Measurements from ENCODE around the gene SH3RF1.
A peak's percentile ranks its signal among the peaks of the same experiment; 100 is the strongest.

Gene SH3RF1

DNA sequence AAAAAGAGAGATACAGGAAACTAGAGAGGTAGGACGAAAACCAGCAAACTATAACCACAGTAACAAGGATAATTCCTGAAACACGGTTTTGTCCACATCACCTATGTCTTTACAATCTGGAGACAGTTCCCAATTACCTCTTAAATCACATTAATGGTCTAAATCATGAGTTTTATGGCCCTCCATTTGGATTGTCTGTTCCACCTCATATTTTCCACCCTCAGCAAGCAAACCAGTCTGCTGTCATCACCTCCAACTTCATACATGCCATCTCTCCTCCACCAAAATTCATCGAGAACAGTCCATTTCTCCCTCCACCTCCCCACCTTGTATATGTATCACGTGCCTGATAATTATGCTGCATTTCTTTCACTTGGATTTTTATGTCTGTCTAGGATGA lies 107.3 kb downstream of the SH3RF1 start:
- DNase-seq (ENCODE audit: low read depth): no peak

DNA sequence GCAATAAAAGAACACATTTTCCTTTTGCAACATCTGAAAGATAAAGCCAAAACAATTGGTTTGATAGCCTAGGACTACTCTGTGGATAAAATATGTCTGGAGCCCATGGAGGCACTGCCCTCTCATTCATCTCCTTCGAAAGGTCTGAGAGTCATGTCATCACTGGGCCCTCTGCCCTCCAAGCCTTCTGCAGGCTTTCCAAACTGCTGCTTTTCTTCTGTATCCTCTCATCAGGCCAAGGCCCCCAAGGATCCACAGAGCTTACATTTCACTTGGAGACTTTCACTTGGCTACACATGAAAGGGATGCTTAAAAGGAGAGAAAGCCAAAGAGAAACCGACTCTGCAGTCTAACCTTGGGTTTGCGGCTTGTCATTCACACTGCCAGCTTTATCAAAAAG lies 109.9 kb downstream of the SH3RF1 start:
- no peak for DNase-seq (ENCODE audit: low read depth)

DNA sequence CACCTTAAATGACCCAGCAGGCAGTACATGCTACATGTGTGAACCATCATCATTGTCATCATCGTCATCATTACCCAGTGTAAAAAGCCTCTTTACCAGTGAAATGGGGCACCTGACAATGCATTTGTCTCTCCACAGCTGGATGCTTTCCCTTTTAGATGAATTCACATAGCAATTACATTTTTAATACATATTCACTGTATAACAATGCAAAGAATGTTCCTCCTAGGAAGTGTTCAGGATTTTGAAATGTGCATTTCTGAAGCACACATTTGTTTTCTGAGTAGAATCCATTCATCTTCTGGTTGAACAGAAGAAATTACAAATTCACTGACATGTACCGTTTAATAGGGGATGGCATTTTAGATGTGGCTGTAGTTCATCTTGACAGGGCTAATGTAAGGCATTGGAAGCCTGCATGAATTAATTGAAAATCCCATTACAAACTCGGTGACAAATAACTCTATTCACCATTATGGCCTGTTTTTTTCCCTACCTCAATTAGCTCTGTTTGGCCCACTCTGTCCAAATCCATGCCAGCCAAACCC lies 111.1 kb downstream of the SH3RF1 start:
- DNase-seq (ENCODE audit: low read depth): peak; percentile 26

DNA sequence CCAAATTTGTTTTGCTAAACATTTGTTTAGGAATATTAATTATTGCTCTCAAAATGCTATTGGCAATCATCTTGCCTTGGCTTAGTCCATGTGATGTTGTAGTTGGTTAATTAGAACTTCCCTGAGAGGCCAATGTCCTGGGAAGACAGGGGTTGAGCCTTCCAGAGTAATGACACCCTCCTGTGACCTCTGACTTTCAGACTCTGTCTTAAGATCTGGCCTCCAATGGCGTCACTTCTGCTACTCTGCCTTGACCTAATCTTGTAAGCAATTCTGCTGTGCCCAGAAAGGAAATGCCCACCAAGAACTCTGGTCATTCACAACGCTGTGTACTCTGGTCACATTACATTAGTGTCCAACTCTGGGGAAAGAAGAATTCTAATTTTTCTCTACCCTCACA lies 111.9 kb downstream of the SH3RF1 start:
- DNase-seq (ENCODE audit: low read depth): no peak

DNA sequence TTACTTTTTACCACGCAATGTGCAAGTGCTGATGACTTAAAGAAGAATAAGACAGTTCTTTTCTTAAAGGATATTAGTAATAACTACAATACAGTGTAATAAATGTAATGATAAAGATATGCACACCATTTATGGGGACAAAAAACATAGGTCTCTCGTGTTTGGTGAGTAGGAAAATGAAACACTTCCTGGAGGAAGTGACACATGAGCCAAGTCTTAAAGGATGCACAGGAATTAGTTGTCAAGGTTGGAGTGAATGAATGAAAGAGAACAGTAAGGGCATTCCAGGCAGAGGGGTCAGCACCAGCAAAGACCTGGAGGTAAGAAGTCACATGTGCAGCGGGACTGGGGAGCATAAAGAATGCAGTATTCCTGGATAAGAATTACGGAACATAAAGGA lies 112.7 kb downstream of the SH3RF1 start:
- no peak for DNase-seq (ENCODE audit: low read depth)

DNA sequence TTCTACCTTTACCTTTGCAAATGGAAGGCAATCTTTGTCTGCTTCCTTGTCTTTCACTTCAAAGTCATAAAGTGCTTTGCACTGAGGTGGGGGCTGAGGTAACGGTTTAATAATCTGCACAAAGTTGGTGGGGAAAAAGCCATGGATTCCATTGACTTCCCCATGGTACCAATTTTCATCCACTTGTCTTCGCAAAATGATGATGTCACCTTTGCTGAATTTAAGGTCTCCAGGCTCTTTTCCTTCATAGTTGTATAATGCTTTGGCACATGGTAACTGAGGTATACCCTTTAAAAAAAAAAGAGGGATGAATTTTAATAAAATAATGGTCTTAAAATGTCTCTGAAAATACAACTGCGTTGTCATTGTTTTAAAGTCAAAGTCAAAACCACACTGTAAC lies 114.4 kb downstream of the SH3RF1 start:
- DNase-seq (ENCODE audit: low read depth): no peak

DNA sequence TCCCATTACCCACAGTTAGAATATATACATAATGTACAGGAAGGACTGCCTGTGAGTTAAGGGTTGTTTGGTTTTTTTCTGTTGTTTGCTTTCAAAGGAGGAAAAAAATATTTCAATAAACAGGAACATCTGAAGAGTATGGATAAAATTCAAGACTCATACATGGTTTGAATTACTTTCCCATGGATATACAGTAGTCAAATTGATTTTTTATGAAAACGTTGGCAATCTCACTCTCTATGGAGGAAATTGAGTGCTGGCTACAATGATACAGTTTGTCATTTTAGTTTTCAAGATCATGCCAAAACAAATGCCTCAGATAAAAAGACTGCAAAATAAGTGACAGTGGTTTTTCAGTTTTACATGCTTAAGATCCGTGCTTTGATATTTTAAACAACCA lies 116.6 kb downstream of the SH3RF1 start:
- DNase-seq (ENCODE audit: low read depth): no peak

DNA sequence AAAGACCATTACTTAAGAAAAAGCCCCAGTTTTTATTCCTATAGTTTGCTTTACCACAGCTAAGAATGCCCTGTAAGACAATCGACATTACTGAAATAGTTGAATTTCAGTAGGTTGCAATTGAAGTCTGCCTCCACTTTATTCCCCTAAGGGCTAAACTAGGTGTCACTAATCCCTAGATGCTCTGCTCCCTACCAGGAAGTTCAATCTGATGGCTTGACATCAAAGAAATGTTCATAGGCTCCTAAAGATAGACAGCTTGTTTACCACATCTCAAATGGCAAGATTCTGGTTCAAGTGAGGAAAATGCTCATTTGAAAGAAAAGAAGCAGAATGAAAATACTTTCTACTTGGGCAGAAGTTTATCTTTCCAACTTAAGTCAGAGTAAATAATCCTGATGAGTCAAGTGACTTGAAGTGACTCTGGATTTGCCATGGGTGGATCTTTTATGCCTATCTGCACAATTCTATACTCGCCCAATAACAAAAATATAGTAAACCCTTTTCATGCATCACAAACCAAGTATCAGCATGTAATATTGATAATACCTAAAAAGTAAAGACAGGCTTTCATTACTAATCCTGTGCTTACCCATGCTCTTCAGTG lies 117.2 kb downstream of the SH3RF1 start:
- DNase-seq (ENCODE audit: low read depth): no peak

DNA sequence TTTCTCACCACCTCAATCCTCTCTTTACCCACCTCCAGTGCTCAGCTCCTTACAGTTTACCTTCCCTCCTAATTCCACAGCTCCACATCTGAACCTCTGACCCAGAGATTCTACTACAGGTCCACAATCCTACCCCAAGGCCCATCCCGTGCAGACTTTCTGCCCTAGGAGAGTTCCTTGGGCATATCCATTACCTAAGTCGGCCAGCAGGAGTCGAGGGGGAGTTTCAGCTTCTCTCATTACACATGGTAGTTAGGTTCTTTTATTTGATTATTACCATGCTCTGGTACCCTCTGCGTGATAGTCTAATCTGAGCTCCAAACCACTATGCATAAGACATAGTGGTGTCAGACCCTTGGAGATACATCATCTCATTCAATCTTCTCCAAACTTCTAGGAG lies 117.9 kb downstream of the SH3RF1 start:
- no peak for DNase-seq (ENCODE audit: low read depth)

DNA sequence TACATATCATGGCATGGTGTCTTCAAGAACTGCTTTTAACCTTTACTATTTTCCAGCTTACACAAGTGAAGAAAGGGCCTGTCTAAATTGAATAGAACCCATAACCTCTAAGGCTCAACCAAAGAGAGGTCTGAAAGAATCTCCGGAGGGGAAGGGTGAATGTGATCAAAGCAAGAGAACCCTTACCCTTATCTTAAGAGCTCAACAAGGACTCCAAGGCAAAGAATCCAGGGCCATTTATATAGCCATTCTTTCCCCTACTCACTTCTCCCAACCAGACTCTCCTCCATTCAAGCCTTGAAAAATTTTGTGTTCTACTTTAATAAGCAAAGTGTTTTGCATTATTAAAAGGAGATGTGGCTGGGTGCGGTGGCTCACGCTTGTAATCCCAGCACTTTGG lies 118.7 kb downstream of the SH3RF1 start:
- no peak for DNase-seq (ENCODE audit: low read depth)

DNA sequence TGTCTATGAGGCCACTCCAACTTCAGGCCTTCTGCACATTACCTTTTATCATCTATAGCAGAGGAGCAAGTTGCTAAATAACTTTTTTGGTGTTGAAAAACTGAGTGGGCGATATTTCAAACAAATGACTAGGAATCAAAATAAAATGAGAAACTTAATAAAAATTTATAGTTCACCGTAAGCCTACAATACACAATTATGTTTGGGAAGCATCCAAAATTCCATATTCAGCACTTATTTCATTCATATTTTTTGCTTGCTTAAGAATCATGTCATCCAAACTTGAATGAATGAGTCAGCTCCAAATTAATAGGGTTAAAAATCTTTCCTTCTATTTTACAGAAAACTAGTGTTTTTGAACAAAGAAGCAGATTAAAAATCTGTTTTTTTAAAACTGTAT lies 119.1 kb downstream of the SH3RF1 start:
- peak; percentile 18 for DNase-seq (ENCODE audit: low read depth)

DNA sequence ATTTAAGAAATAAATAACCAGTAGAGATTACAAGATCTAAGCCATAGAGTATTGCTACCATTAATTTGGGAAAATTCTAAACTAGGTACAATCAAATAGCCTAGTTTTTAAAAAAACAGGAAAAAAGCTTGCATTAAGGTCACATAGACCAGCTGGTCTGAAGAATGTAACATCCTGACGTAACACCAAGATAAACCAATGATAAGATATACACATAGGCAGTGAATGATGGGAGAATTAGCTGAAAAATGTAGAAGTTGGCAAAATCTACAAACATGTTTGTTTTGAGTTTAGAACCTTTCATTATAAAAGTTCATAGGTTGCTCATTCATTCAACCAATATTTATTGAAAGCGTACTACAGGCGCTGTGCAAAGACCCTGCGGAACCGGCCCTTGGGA lies 120.0 kb downstream of the SH3RF1 start:
- DNase-seq (ENCODE audit: low read depth): no peak

DNA sequence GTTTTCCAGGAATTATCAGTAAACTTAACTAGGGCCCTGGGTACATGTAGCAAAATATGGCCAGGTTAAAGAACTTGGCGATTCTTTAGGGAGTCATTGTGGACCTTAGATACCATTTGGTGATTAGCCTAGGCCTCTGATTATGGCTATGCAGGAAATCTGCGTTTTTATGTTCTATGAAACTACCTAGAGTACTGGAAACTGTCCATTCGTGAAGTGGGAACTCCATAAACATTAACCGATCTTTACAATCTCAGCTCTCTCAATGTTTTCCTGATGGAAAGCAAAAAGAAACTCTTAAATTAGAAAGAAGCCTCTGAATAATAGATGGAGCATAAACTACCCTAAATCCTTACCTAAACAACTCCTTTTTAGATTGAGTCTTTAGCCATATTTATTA lies 121.9 kb downstream of the SH3RF1 start:
- DNase-seq (ENCODE audit: low read depth): no peak

DNA sequence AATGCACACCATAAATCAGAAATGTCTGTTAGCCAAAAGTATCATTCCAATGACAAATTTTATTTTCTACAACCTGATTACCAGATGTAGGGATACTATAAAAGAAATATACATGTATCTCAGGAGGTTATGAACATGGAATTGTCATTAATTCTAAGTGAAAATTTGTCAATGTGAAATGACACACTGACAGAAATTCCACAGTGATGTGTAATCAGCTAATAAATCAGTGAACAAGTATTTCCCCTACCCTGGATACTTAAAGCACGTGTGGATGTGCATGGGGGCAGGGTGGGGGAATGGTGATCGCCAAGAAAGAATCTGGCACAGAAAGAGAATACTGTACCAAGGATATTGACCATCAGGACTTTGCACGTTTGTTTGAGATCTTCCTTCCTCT lies 123.6 kb downstream of the SH3RF1 start:
- no peak for DNase-seq (ENCODE audit: low read depth)

DNA sequence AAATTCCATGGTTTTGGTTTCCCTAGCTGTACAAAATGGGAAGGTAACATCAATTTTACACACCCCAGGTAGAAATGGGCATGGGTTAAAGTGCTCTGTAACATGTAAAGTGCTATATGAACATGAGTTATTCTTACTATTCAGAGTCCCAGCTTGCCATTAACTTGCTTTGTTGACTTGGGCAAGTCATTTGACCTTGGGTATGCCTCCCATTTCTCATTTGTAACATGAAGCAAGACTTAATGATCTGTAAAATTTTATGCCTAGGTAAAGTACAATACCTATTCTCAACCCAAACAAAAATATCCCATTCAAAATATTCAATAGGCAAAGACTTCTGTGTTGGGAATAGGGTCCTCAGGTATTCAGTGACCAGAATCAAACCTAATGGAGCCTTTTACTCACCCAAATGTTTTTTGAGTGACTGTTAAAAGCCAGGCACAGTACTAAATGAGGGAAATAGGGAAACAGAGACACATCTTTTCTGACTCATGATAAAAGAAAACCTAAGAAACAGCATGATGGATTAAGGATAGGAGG lies 126.6 kb downstream of the SH3RF1 start:
- DNase-seq (ENCODE audit: low read depth): no peak

DNA sequence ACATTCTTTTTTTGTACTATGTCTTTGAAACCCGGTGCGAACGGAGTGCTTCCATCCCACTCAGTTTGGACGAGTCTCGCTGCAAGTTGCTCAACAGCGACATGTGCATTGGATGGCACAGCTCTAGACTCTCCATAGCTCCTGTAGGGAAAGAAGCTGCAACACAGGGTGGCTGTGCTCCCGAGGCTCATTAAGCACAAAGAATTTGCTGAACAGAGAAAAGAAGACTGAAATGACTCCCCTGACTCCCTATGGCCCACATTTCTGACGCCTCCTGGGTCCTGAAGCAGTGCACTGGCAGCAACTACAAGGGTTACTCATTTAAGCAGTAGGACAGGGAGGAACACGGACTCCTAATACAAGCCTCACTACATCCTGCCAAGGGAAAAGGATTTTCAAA lies 127.4 kb downstream of the SH3RF1 start:
- no peak for DNase-seq (ENCODE audit: low read depth)

DNA sequence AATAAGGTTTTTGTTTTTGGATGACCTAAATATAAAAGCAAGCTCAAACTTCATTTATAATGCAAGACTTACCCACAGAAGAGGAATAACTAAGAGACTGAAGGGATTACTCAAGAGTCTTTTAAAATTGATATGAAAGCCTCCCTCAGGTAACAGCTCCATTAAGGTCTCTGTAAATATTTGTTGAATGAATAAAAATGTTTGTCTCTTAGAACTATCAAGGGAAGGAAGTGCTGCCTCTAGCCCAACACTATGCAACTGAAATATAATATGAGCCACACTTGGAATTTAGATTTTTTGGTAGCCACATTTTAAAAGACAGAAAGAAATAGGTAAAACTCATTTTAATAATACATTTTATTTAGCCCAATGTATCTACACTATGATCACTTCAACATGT lies 127.8 kb downstream of the SH3RF1 start:
- DNase-seq (ENCODE audit: low read depth): no peak

DNA sequence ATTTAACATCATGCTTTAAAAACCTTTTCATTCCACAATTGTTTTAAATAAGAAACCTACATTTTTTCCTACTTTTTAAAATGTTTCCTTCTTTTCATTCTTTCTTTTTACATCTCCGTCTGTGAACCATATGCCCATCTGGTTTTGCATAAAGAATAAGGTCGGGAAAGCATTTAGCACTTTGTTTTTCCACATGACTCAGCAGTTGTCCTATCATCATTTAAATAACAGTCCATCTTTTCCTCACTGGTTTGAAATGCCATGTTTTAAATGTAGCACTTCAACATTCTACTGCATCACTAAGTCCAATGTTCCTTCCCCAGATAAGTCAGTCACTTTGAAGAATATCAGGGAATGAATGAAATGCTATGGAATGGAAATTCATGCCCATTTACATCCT lies 128.4 kb downstream of the SH3RF1 start:
- DNase-seq (ENCODE audit: low read depth): peak; percentile 13

DNA sequence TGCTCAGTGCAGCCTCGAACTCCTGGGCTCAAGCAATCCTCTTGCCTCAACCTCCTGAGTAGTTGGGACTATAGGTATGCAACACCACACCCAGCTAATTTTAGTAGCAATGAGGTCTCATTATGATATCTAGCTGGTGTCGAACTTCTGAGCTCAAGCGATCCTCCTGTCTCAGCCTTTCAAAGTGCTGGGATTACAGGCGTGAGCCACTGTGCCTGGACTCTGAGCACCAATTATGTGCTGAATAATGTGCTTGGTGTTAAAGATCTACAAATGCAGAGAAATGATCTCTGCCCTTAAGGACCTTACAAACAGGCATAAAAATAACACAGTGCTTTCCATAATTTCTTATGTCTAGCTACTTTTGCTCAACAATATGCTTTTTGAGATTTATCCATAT lies 131.7 kb downstream of the SH3RF1 start:
- DNase-seq (ENCODE audit: low read depth): no peak

DNA sequence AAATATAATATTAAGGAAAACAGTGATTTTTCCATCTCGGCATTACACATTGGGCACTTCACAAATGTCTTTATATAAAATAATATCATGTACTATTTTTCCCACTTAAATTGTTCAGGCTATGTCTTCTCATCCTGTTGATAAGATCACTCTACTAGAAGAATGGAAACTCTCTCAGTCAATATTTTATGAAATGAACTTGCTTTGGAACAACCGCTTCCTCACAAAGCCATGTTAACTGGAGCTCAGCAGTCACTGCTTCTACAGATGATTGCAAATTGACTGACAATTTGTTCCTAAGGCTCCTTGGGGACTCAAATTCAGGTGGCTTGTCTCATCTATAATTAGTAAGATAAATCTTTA lies 133.2 kb downstream of the SH3RF1 start:
- no peak for DNase-seq (ENCODE audit: low read depth)

DNA sequence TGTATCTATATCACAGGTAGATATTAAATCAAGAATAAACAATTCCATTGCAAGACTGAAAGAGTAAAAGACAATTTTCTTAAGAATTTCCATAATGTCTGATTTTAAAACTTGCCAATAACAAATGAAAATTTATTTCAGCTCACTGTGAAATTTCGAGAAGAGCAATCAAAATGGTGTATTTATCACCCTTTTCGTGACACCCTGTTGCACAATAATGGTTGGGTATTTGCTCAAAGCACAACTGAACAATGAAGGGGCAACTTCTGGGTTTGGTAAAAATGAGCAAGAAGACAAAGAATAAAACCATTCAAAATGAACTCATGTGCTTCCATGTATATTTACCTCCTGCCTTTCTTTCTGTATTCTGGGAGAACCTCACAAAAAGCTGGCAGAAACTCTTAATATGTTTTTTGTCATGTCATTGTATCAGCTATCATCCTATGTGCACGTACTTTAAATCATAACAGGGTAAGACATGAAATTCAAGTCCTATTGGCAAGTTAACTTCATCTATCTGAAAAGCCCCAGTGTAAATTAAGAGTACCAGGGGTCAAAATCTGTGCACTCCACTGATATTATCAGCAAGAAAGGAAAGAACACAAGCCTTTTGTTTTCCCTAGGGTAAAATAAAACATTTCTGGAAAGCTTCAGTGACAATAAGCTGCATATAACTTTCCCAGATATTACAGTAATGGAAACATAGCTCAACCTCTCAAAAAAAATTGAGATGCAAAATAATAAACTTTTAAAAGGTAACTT lies 133.8 kb downstream of the SH3RF1 start:
- DNase-seq (ENCODE audit: low read depth): no peak

DNA sequence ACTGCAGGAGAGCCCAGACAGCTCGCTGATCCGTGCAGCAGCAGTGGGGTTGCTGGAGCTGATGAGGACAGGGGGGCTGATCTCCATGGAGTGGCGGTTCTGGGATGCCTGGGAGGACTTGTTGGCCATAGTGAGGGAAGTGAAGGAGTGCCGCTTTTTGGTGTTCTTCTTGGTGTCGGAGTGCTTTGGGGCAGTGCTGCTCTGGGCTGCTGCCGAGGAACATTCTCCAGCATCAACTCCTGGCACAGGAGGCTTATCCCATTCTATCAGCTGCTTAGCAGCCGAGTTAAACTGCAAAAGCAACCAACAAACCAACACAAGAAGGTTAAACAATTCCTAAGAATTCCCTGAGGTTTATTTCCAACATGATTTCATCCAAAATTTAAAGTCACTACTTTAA lies 134.4 kb downstream of the SH3RF1 start:
- DNase-seq (ENCODE audit: low read depth): no peak

DNA sequence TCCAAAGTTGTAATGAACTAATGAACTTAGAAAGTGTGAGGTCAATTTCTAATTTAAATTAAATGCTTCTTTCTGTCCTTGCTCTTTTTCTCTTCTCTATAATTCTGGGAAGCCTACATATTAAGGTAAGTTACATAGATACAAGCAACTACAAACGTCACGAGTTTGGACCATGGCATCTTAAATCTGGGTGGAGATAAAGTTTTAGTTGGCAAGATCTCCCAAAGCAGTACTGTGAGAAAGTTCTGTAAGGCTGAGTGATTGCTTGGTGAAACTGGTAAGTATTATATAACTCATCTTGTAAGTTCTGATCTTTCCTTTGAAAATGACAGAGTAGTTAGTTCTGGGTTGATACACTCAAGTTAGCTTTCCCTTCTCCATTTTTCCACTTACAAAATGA lies 135.0 kb downstream of the SH3RF1 start:
- no peak for DNase-seq (ENCODE audit: low read depth)

DNA sequence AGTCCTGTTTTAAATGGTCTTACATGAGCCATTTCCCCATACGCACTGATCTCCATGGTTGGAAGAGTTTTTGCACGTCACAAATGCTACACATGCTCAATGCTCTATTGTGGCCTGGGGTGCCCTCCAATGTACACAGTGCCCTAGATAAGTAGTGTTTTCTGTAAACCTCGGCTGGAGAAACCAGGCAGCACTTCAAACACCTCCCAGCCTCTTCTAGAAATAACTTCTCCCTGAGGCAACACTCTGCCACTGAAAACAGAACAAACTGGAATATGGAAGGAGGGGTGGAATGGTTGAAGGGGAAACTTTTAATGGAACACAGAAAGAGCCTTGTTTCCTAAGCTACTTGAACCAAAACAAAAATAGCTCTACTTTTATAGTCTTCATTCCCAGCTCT lies 136.8 kb downstream of the SH3RF1 start:
- no peak for DNase-seq (ENCODE audit: low read depth)
